Measurements from ENCODE around the gene DICER1. TPM values are rescaled to one million over a fixed set of nuclear protein-coding genes. Genes with fewer than 3 reads are reported as not detected.

Gene DICER1
- total RNA-seq, 1 donor from 2014 or later, result 87.2 TPM

DNA sequence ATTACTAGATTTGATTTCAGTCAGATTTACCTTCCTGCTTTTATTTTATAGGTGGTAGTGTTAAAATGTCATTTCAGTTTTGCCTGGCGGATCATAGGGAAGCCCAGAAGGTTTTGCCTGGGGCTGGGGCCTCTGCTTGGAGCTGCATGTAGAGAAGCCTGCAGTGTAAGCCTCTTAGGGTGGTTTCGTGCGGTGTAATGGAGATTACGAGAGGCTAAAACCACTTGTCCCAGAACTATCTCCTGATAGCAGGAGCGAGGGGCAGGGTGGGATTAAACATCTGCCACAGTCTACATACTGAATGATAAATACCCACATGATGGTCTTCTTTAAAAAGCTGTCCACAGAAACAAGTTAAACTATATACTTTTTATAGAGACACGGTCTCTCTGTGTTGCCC is 35.0 kb upstream of the DICER1 start:
- no peak overlapping the region for H3K4me3 Mint-ChIP-seq
- intact Hi-C loops (cut with micrococcal nuclease), result no loop called here

DNA sequence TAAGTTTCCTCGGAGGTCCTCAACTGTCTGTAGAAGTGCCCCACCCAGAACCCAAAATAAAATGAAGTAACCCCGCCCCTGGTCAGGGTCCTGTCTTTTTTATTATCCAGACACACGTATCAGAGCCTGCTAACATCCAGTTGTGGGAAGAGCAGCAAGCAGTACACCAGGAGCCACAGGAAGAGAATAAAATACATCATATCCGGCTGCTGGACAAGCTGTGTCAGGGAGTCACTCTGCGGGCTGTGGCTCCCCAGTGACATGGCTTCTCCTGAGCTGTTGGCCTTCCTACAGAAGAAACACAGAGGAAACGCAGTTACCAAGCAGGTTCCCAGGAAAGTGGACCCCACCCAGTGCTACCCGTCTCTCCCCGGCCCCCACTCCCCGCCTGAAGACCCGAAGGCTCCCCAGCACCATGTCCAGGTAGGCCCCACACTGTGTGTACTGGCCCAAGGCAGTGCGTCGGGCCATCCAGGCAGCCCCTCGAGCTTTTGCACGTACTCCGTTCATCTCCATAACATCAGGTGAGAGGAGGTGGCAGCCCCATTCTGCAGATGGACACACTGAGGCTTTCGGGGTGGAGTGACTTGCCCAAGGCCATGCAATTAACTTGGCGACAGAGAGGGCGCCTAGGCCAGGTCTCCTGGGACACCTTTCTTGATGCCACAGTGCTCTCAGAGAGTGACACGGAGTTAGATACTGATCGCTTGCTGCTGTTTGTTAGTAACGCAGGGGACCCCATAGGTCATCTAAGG is 34.3 kb upstream of the DICER1 start:
- no peaks in the 10 kb centered on the region for H3K36me3 Mint-ChIP-seq (ENCODE audit: low read depth)
- no peak overlapping the region for H3K27ac Mint-ChIP-seq
- H3K4me1 Mint-ChIP-seq (ENCODE audit: low read depth), result no peaks in the 10 kb centered on the region
- no peak overlapping the region for H3K4me3 Mint-ChIP-seq
- intact Hi-C loops (cut with micrococcal nuclease), result no loop called here
- no peak for DNase-seq (ENCODE audit: low spot score)
- no peaks in the 10 kb centered on the region for H3K9me3 Mint-ChIP-seq
- peaks cover 6% of the 10 kb centered on the region for H3K27me3 Mint-ChIP-seq (ENCODE audit: insufficient read depth)

More for the DNA sequence above, 35.0 kb upstream of the DICER1 start:
- Mint-ChIP-seq H3K36me3 (ENCODE audit: low read depth) (no peaks in the 10 kb centered on the region), H3K27ac (no peak overlapping the region), H3K27me3 (ENCODE audit: insufficient read depth) (peaks cover 7% of the 10 kb centered on the region), H3K4me1 (ENCODE audit: low read depth) (no peaks in the 10 kb centered on the region), H3K9me3 (no peaks in the 10 kb centered on the region)
- DNase-seq (ENCODE audit: low spot score), result no peak

DNA sequence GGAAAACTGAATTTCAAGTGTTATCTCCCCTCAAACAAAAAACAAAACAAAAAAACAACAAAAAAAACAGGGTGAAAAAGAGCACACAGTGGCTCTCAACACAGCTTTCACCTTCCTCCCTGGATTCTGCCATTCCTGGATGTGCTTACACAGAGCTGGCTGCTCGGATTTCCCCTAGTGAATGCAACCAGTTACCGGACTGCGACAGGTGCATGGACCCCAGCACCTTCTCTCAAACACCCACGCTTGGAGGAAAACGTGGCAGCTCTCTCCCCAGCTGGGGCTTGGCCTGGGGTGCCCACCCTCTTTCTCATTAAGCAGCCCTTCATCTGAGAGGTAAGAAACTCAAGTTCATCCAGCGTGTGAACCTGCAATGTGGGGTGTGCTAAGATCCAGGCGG is 33.5 kb upstream of the DICER1 start:
- Mint-ChIP-seq H3K36me3 (ENCODE audit: low read depth) (no peaks in the 10 kb centered on the region), H3K27me3 (ENCODE audit: insufficient read depth) (peaks cover 6% of the 10 kb centered on the region), H3K9me3 (no peaks in the 10 kb centered on the region), H3K4me1 (ENCODE audit: low read depth) (no peaks in the 10 kb centered on the region), H3K27ac (no peak overlapping the region), H3K4me3 (no peak overlapping the region)
- intact Hi-C loops (cut with micrococcal nuclease), result no loop called here
- no peak for DNase-seq (ENCODE audit: low spot score)

DNA sequence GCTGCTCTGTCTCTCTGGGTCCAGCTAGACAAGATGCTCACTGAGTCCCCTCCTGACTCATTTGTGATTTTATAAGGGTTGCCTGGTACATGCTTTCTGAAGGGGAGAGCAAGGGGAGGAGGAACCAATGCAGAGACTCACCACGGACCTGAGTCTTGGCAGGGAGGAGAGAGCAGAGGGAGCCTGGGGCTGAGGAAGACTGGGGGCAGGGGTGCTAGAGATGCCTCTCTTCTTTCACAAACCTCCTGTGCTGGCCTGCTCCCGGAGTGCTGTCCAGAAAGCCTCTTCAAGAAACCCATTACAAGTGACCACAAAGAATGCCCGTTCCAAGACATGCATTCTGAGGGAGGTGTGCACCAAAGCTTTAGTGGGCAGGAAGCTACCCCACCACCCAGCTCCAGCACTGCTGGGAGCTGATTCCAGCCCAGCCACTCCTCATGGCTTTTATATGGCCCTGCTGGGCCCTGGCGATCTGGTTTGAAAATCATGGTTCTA is 33.1 kb upstream of the DICER1 start:
- Mint-ChIP-seq H3K9me3 (no peaks in the 10 kb centered on the region), H3K27ac (no peak overlapping the region), H3K4me1 (ENCODE audit: low read depth) (no peaks in the 10 kb centered on the region), H3K4me3 (no peak overlapping the region), H3K36me3 (ENCODE audit: low read depth) (no peaks in the 10 kb centered on the region), H3K27me3 (ENCODE audit: insufficient read depth) (peaks cover 8% of the 10 kb centered on the region)
- DNase-seq (ENCODE audit: low spot score), result no peak
- intact Hi-C loops (cut with micrococcal nuclease), result no loop called here

DNA sequence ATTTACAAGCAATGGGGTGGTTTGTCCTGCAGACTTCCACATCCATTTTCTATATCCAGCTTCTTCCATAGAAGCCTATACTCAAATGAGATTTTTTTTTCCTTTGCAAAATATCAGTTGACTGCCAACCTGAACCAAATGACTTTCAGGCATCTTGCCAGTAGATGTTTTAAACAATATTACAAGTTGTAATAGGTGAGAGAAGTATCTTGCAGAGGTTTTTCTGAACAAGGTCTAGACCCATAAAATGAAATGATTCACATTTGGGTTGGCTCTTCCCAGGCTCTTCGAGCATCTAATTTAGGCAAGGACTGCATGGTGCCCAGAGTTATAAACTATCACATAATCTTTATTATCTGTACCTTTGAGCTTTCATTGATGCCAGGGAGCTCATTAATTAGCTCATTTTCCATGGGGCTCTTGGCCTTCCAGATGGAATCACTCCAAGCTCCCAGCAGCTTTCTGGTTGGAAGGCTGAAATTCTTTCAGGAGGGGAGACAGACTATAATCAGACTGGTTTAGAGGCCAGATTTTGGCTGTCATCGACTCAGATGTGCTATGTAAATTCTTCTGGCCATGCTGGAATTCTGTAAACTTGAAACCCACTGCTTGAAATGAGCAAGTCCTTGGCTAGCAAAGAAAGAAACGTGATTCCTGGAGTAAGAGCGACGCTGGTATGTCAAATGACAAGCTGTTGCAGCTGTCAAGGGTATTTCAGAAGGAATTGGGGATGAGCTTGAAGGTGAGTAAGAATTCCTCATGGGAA is 32.2 kb upstream of the DICER1 start:
- Mint-ChIP-seq H3K9me3 (no peaks in the 10 kb centered on the region), H3K27me3 (ENCODE audit: insufficient read depth) (peaks cover 12% of the 10 kb centered on the region), H3K27ac (no peak overlapping the region), H3K4me1 (ENCODE audit: low read depth) (no peaks in the 10 kb centered on the region), H3K4me3 (no peak overlapping the region), H3K36me3 (ENCODE audit: low read depth) (no peaks in the 10 kb centered on the region)
- DNase-seq (ENCODE audit: low spot score), result no peak
- intact Hi-C loops (cut with micrococcal nuclease), result no loop called here

DNA sequence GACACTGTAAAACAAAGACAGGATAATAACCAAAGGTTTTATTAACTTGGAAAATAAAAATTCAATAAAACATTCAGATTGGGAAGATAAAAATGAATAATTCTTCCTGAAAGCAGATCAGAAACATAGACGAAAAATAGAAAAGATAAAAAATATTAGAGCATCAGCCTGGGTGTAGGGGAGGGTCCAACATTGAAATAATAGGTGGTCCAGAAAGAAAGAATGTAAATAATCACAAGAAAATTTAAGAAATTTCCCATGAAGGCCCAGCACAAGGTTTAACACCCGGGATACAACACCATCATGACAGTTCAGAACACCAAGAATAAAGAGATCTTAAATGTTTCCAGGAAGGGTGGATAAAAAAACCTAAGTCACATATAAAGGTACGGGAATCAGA is 31.1 kb upstream of the DICER1 start:
- H3K9me3 Mint-ChIP-seq, result no peaks in the 10 kb centered on the region
- H3K27ac Mint-ChIP-seq, result no peak overlapping the region
- peaks cover 12% of the 10 kb centered on the region for H3K27me3 Mint-ChIP-seq (ENCODE audit: insufficient read depth)
- intact Hi-C loops (cut with micrococcal nuclease), result no loop called here
- no peak overlapping the region for H3K4me3 Mint-ChIP-seq
- H3K36me3 Mint-ChIP-seq (ENCODE audit: low read depth), result no peaks in the 10 kb centered on the region
- no peaks in the 10 kb centered on the region for H3K4me1 Mint-ChIP-seq (ENCODE audit: low read depth)
- DNase-seq (ENCODE audit: low spot score), result no peak

DNA sequence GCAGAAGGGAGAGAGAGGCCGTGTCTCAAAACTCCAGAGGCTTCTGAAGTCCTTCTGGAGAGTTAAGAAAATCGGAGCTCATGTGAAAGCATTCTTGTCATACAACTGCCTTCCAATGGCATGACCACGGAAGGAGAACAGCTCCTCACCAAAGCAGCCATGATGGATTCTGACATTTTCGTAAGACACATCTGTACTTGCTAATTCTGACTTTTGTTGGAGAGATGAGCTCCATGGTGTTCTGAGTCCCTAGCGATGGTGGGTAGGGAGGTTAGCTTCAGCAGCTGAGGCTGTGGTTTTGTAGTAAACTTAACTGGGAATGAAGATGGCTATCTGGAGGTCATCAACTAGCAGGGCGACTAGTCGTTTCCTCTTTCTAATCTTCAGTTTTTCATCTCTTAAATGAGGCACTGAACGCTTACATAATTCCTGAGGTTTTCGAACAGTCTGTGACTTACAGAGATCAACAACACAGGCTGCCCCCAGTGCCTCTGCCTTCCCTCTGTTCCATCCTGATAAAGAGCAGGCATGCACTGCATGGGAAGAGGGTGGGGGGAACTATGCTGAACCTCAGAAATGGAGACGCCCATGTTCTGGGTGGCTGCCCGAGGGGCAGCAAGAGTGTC is 28.6 kb upstream of the DICER1 start:
- no peaks in the 10 kb centered on the region for H3K36me3 Mint-ChIP-seq (ENCODE audit: low read depth)
- H3K4me1 Mint-ChIP-seq (ENCODE audit: low read depth), result no peaks in the 10 kb centered on the region
- intact Hi-C loops (cut with micrococcal nuclease), result no loop called here
- H3K27me3 Mint-ChIP-seq (ENCODE audit: insufficient read depth), result peaks cover 12% of the 10 kb centered on the region
- H3K4me3 Mint-ChIP-seq, result no peak overlapping the region
- DNase-seq (ENCODE audit: low spot score), result no peak
- H3K27ac Mint-ChIP-seq, result no peak overlapping the region
- H3K9me3 Mint-ChIP-seq, result no peaks in the 10 kb centered on the region

DNA sequence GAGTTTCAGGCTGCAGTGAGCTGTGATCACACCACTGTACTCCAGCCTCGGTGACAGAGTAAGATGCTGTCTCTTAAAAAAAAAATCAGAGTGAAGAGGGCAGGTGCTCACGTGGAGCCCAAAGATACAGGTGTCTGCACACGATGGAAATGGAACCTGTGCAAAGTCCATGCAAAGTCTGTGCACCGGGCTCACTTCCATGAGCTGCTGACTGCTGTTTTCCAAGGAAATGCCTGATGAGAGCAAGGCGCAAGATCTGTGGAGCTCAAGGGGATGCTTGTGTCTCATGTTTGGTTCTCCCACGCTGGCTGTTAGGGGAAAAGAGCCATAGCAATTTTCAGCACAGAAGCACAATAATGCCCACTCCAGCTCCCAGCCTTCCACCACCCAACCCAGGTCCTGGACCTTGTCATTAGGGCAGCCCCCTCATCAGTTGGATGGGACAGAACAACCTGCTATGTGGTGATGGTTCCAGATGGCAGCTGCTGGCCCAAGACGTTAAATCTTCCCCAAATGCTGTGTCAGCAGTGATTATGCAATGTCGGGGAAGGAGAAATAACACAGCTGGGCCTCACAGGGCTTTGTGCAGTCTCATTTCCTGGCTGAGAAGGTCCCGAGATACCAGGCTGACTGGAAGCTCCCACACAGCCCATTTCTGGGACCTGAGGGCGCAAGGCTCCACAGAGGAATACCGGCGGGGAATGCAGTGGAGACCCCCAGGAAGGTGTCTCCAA is 27.9 kb upstream of the DICER1 start:
- Mint-ChIP-seq H3K27me3 (ENCODE audit: insufficient read depth) (peaks cover 12% of the 10 kb centered on the region), H3K4me3 (no peak overlapping the region), H3K9me3 (no peaks in the 10 kb centered on the region), H3K27ac (no peak overlapping the region), H3K4me1 (ENCODE audit: low read depth) (no peaks in the 10 kb centered on the region), H3K36me3 (ENCODE audit: low read depth) (no peaks in the 10 kb centered on the region)
- intact Hi-C loops (cut with micrococcal nuclease), result no loop called here
- no peak for DNase-seq (ENCODE audit: low spot score)

DNA sequence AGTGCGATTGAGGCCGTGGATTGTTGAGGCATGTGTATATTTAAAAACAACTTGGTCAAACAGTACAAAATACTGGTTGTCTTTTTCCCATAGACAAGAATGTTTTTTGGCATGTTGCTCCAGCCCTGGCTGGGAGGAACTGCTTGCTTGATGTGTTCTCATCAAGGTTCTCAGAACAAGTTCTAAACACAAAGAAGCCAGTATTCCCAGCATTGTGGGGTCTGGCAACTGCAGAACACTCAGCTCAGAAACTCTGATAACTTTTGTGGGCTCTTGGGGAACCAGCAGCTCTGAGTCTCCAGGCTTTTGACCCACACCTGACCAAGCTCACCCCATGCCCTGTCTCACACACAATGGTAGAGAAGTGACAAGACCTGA is 27.1 kb upstream of the DICER1 start:
- intact Hi-C loops (cut with micrococcal nuclease), result no loop called here
- no peak for DNase-seq (ENCODE audit: low spot score)
- peaks cover 12% of the 10 kb centered on the region for H3K27me3 Mint-ChIP-seq (ENCODE audit: insufficient read depth)
- H3K4me3 Mint-ChIP-seq, result no peak overlapping the region
- no peaks in the 10 kb centered on the region for H3K4me1 Mint-ChIP-seq (ENCODE audit: low read depth)
- H3K27ac Mint-ChIP-seq, result no peak overlapping the region
- no peaks in the 10 kb centered on the region for H3K36me3 Mint-ChIP-seq (ENCODE audit: low read depth)
- H3K9me3 Mint-ChIP-seq, result no peaks in the 10 kb centered on the region

DNA sequence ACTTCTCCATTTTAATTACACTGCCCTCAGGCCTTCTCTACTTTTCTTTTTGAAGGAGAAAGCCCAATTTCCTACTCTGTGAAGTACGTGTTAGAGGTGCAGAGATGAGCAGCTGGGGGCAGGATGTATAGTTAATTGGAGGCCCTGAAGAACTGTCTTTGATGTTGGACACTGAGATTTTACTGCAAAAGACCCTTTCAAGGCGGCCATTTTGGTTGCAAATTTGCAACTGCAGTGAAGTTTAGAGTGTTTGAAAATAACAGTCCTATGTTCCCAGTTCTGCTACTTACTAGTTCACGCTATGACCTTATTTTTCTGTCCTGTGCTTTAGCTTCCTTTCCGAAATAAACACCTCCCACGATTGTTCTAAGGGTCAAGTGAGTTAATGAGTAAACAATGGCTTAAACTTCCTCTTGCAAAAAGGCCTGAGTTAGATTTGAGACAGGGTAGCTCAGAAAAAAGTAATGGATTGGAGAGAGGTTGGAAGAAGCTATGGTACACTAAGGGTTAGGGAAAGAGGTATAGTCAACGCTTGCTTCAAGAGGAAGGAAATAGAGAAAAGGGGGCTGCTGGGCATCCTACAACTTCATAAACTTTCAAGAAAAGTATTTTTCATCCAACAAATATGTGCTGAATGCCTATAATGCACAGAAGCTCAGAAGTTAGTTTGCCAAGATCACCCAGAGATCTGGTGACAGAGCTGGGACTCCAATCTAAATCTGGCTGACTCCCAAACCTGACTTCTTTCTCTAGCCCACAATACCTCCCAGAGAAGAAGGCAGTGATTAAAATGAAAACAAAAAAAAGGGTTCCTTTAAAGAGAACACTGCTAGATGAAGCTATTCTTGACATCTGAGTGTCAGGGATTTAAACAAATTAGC is 26.4 kb upstream of the DICER1 start:
- no peak overlapping the region for H3K27ac Mint-ChIP-seq
- no peak for DNase-seq (ENCODE audit: low spot score)
- H3K9me3 Mint-ChIP-seq, result no peaks in the 10 kb centered on the region
- no peaks in the 10 kb centered on the region for H3K36me3 Mint-ChIP-seq (ENCODE audit: low read depth)
- intact Hi-C loops (cut with micrococcal nuclease), result no loop called here
- peaks cover 10% of the 10 kb centered on the region for H3K27me3 Mint-ChIP-seq (ENCODE audit: insufficient read depth)
- no peak overlapping the region for H3K4me3 Mint-ChIP-seq
- no peaks in the 10 kb centered on the region for H3K4me1 Mint-ChIP-seq (ENCODE audit: low read depth)

DNA sequence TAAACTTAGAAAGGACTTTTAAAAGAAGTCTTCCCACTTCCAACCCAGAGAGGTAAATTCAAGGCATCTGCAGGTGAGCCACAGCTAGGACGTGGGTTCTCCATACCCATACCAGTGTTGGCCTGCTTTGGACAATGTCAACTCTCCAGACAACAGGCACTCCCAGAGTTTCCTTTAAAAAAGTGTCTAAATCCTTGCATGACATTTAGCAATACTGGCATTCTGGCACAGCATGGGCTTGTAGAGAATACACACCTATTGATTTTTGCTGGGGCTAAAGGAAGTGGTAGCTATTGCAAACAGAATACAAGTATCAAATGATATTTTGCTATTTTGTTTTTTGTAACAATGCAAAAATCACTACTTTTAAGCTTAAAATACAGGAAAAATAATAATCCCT is 25.8 kb upstream of the DICER1 start:
- intact Hi-C loops (cut with micrococcal nuclease), result no loop called here
- Mint-ChIP-seq H3K9me3 (no peaks in the 10 kb centered on the region), H3K27ac (no peak overlapping the region), H3K27me3 (ENCODE audit: insufficient read depth) (peaks cover 9% of the 10 kb centered on the region), H3K4me3 (no peak overlapping the region), H3K4me1 (ENCODE audit: low read depth) (no peaks in the 10 kb centered on the region), H3K36me3 (ENCODE audit: low read depth) (no peaks in the 10 kb centered on the region)
- no peak for DNase-seq (ENCODE audit: low spot score)

DNA sequence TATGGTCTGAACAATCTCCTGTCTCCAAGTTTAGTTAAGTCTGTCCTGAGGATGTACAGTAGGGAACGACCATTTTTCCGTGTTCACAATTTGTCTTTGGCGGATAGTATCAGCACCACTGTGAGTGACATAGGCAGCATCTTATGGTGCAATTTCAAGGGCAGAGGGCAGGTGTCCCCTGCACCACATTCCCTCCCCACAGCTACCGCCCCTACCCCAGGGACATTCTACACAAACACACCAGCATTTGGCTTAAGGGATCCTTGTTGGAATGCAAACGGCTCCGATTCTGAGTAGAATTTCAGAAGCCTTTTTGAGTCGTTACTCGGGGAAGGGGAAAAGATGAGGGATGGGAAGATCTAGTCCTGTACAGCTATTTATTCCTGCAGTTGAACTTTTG is 25.1 kb upstream of the DICER1 start:
- H3K4me3 Mint-ChIP-seq, result no peak overlapping the region
- no peaks in the 10 kb centered on the region for H3K4me1 Mint-ChIP-seq (ENCODE audit: low read depth)
- DNase-seq (ENCODE audit: low spot score), result no peak
- H3K36me3 Mint-ChIP-seq (ENCODE audit: low read depth), result no peaks in the 10 kb centered on the region
- no peak overlapping the region for H3K27ac Mint-ChIP-seq
- H3K9me3 Mint-ChIP-seq, result no peaks in the 10 kb centered on the region
- intact Hi-C loops (cut with micrococcal nuclease), result no loop called here
- H3K27me3 Mint-ChIP-seq (ENCODE audit: insufficient read depth), result peaks cover 10% of the 10 kb centered on the region
